Activated naive CD8-positive, alpha-beta T cell treated with anti-CD3 and anti-CD28 coated beads, Interleukin-2, amount 50 U/mL, for 16 hours (primary cell): ENCODE data around the gene CNKSR3.

Experiments
- DNase-seq: peaks from one replicate; pipeline ENCODE4 v3.0.0-alpha.2; 2020; ENCODE audit warnings: low read depth, low spot score

CNKSR3 gene

GRCh38 chr6:154457046-154457713 is 53.3 kb downstream of the CNKSR3 start:
- DNase-seq, result no peak

GRCh38 chr6:154453329-154453728 is 57.2 kb downstream of the CNKSR3 start:
- no peak for DNase-seq

DNA sequence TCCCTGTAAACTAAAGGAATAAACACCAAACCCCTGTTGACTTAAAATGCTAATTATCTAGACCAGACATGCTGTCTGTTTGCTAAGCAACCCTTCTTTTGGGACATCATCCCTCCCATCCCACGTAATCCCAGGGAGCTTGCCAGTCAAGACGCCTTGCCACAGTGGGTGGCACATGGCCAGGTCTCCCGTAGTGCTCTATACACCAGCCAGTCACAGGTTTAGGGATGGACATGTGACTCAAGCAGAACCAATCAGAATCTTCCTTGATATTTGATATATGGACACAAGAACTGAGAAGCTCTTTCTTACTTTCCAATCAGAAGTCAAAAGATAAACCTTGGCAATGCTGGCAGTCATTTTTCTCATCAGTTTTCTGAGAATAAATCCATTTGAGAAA is 60.0 kb downstream of the CNKSR3 start:
- DNase-seq, result no peak

GRCh38 chr6:154448448-154449096 is 61.9 kb downstream of the CNKSR3 start:
- no peak for DNase-seq

- no peak for DNase-seq
Observed at GRCh38 chr6:154447954-154448353, 62.5 kb downstream of the CNKSR3 start.

DNA sequence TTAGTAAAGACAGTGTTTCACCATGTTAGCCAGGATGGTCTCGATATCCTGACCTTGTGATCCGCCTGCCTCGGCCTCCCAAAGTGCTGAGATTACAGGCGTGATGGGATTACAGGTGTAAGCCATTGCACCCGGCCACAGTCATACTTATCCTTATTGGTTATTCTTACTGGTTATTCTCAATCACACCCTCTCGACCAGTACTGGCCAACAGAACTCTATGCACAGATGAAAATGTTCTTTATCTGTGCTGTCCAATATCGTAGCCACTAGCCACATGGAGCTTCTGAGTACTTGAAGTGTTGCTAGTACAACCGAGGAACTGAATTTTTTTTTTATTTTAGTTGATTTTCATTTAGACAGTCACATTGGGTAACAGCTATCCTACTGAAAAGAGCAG is 63.5 kb downstream of the CNKSR3 start:
- DNase-seq, result no peak

DNA sequence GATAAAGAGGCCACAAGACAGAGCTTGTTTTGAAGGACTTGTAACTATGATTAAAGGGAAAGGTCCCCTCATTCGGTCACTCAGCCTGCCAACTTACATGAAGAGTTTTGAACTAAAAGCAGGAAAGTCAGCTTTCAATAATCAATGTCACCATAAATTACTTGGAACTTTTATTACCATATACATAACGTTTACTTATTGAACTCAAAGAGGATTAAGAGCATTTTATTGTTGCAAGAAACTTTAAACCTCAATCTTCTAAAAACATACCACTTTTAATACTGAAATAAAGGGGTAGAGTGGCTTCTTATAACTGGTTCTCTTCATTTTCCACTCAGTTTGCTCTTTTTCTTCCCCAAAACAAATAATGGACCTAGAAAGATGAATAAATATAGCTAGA is 65.1 kb downstream of the CNKSR3 start:
- no peak for DNase-seq

DNA sequence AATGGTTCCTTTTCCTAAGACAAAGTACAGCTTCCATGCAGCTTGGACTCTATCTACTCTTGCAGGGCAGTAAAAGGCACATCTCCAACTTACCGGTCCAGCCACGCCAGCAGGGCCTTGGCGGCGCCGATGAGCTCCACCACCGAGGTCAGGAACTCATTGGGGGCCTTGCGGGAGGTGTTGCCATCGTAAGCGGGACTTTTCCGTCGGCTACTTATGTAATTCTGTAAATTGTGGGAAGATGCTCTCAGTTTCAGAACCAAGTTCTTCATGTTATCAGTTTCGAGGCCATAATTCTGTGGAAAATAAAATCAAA is 68.5 kb downstream of the CNKSR3 start:
- DNase-seq, result no peak

- DNase-seq, result no peak
Observed at GRCh38 chr6:154440422-154441043, 70.0 kb downstream of the CNKSR3 start.

- DNase-seq, result no peak
Observed at GRCh38 chr6:154440022-154440421, 70.5 kb downstream of the CNKSR3 start.

DNA sequence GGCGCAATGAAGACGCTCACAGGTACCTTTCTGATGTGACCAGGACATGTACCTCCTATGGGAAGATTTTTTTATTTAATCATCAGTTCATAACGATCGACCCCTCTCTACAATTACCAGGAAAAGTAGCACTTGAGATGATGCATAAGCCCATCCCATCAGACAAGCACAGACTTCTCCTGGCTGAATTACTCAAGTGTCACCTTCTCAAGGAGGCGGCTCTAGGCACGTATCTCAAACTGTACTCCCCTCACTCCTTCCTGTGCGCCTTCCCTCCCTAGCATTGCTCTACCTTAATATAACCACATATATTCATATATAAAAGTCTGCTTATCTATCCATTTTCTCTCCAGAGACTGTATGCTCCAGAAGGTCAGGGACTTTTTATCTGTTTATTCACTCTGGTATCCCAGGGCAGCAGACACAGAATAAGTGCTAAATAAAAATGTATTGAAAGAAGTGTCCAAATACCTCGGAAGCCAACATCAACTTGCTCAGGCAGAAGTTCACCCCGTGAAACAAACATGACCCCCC is 71.5 kb downstream of the CNKSR3 start:
- DNase-seq, result no peak

- DNase-seq, result no peak
Observed at GRCh38 chr6:154435400-154435945, 75.0 kb downstream of the CNKSR3 start.

- no peak for DNase-seq
Observed at GRCh38 chr6:154434662-154435061, 75.8 kb downstream of the CNKSR3 start.

- no peak for DNase-seq
Observed at GRCh38 chr6:154433477-154434241, 76.8 kb downstream of the CNKSR3 start.

DNA sequence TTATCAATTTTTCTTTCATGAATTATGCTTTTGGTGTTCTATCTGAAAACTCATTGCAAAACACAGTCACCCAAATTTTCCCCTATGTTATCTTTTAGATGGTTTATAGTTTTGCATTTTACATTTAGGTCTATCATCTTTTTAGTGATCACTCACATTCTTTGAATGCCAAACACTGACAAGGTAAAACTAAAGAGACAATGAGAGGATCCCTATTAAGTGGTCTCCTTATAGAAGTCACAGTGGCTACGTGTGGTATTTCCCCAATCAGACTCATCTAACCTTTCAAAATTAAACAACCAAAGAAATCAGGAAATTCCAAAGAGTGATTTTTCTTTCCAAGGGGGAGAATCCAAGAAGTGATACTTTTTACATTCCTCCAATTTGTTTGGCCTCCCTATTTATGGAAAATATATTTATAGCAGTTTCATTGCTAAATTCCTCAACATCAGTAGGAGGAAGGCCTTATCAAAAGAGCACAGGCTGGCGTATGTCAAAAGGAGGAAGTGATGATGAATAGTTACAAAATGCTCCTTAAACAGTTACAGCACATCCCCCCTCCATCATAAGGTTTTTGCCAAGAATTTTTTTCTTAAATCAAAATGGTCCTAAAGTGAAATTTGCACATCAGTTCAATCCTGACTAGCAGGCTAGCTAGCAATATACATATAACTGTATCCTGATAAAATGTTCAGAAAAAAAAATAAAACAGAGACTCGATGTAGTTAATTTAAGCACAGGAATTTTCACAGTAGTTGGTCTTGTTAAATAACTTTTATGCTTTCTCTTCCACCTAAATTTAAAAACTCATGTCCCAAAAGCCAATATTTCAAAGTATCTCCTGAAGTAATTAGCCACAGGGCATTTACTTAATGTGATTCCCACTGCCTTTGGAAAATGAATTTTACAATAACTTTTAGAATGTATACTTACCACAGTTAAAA is 77.7 kb downstream of the CNKSR3 start:
- DNase-seq, result no peak

GRCh38 chr6:154430481-154430919 is 80.0 kb downstream of the CNKSR3 start:
- no peak for DNase-seq

- no peak for DNase-seq
Observed at GRCh38 chr6:154429711-154430110, 80.8 kb downstream of the CNKSR3 start.

- DNase-seq, result no peak
Observed at GRCh38 chr6:154428897-154429296, 81.6 kb downstream of the CNKSR3 start.

DNA sequence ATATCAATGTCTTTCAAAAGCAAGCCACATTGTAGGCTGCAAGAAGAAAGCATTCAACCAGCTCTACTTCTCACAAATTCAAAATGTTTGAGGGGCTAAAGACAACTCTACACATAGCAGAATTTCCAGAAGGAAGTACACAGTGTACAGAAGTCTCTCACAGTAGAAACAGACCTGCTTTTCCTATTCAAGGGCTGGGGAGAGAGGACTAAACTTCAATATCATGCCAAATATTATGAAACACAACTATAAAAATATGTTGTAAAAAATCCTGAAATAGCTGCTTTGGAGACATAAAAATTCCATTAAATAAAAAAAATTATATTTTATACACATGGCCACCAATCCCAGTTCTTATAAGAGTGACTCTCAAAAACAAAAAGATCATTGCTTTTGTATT is 83.0 kb downstream of the CNKSR3 start:
- no peak for DNase-seq

DNA sequence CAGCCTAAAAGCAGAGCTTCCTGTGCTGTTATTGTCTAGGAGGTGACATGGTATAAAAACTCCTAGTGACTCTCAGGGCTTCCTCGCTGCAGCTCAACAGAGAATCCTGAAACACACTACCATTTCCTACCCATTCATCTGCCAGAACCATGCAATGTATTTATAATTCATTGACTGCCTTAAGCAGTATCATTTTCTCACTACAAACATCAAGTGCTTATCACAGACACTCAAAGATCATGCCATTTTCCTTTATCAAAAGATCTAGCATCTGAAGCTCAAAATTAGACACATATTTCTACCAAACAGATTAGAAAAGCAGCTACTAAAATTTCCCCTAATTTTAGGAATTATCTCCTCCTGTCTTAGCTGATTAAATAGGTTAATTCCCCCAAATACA is 83.5 kb downstream of the CNKSR3 start:
- DNase-seq, result no peak

DNA sequence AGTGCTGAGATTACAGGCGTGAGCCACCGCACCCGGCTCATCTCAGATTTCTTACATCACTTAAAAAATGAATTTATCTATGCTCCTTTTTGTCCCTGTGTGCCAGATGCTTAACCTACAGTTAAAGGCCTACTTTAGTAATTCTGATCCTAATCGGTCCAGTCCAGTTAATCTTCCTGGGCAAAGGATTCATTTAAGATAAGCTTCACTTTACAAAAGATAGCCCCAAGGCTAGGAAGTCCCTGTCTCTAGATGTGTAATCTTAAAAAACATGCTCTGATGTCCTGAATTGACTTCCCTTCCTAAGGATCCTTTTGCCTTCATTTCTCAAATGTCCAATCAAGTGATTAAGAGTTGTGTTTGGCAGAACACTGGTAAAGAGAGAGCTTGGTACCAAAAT is 85.5 kb downstream of the CNKSR3 start:
- no peak for DNase-seq
